Retinal pigment epithelial cell (primary cell): ENCODE data around the gene RGPD8.

ENCODE experiments used
- DNase-seq: peaks from one replicate; pipeline ENCODE4 v3.0.0-alpha.2; 2010; ENCODE audit warnings: low read depth
- H3K4me3 ChIP-seq: 2 replicates; pipeline ENCODE4 v1.5.1; 2011; ENCODE audit warnings: mild to moderate bottlenecking, low read length, control low read depth, moderate library complexity
- TF ChIP-seq, protein P1 (sequence below): conservative IDR thresholded peaks from 2 replicates; pipeline ENCODE4 v1.5.1; 2011; ENCODE audit warnings: low read depth, low read length, control low read depth, inconsistent platforms

Gene RGPD8

DNA sequence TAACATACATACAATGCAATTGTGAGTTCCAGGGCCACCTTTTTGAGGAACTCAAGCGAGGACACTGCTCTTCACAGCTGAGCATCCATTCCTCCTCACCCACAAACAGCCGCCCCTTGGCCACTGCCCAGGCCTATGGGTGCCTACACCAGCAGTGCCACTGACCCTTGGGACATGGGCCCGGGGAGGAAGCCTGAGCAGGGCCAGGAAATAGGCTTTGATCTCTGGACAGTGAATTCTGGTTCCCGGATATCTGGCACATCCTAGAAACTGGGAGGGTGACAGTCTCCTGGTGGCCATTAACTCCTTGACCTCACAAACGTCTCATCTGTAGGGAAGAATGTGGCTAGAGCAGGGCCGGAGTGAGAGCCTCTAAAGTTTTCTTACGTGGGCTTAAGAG is 43.0 kb upstream of the RGPD8 start:
- DNase-seq: no peak
- H3K4me3 ChIP-seq: no peak overlapping the region
- TF ChIP-seq, protein P1, sequence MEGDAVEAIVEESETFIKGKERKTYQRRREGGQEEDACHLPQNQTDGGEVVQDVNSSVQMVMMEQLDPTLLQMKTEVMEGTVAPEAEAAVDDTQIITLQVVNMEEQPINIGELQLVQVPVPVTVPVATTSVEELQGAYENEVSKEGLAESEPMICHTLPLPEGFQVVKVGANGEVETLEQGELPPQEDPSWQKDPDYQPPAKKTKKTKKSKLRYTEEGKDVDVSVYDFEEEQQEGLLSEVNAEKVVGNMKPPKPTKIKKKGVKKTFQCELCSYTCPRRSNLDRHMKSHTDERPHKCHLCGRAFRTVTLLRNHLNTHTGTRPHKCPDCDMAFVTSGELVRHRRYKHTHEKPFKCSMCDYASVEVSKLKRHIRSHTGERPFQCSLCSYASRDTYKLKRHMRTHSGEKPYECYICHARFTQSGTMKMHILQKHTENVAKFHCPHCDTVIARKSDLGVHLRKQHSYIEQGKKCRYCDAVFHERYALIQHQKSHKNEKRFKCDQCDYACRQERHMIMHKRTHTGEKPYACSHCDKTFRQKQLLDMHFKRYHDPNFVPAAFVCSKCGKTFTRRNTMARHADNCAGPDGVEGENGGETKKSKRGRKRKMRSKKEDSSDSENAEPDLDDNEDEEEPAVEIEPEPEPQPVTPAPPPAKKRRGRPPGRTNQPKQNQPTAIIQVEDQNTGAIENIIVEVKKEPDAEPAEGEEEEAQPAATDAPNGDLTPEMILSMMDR: no peak

DNA sequence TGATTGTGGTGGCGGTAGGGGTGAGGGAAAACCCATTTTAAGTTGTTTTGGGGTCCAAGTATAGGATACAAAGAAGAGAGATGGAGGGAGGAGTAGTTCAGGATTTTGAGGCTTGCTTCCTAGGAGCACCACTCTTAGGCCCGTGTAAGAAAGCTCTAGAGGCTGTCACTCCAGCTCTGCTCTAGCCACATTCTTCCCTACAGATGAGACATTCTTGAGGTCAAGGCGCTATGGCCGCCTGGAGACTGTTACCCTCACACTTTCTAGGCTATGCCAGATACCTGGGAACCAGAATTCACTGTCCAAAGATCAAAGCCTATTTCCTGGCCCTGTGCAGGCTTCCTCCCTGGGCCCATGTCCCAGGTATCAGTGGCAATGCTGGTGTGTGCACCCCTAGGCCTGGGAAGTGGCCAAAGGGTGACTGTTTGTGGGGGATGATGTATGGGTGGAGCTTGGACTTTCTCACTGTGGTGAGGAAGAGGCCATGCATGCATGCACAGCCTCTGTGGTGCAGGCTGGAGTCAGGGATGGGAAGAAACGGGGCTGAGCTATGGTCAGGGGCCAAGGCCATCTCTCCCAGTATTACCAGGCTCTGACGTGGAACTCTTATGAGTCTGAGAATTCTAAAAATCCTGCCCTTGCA is 41.5 kb upstream of the RGPD8 start:
- DNase-seq: no peak
- no peak overlapping the region for H3K4me3 ChIP-seq
- TF ChIP-seq, protein P1: no peak

DNA sequence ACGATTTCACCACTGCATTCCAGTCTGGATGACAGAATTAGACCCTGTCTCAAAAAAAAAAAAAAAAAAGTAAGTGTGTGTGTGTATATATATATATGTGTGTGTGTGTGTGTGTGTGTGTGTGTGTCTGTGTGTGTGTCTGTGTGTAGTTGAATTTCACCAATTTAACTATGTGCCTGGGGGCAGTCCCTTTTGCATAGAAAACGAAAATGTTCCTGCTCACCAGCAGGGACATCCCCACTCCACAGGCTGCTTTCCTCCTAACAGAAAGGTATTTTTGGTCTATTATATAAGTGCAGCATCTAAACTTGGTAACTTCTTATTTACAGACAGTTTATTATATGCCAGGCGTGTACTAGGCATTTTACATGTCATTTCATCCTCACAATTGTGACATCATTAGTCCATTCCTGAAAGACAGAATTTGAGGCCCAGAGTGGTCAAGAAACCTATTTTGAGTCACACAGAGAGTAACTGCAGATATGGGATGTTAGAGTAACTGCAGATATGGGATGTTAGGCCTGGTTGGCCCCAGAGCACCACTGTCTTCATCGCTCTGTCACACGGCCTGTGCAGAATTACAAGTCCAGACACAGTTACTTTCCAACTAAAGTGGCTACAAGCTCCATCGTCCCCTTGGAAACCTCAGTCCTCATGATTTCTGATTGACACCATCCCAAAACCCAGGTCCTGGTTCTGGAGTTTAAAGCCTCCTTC is 39.3 kb upstream of the RGPD8 start:
- no peak for DNase-seq
- H3K4me3 ChIP-seq: no peak overlapping the region
- TF ChIP-seq, protein P1: no peak

DNA sequence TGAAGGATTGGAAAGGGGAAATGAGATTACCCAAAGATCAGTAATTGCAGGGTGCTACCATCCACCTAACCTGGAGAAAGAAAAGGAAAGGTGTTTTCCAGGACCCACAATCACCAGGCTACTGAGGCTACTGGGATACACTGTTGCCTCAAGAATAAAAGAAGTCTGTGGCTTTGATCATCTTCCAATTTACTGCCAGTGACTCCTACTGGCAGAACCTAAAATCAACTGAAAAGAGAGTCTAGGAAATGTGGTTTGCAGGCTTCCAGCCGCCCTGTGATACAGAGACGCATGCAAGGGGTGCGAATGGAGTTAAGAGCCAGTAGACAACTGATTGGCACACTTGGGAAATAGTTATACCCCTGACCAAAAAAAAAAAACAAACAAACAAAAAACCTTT is 31.9 kb upstream of the RGPD8 start:
- H3K4me3 ChIP-seq: no peak overlapping the region
- TF ChIP-seq, protein P1: peak; percentile 30
- DNase-seq: no peak

DNA sequence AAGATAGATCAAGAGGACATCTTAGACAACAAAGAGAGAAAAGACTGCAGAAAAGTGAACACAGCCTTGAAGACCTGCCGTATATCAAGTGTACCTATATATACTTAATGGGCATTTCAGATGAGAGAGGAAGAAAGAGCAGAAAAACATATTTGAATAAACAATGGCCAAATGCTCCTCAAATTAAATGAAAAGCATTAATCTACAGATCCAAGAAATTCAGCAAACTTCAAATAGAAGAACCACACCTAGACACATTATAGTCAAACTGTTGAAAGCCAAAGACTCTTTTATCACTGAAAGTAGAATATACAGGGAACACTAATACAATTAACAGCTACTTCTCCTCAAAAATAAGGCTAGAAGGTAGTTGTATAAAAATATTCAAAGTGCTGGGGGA is 29.8 kb upstream of the RGPD8 start:
- no peak for DNase-seq
- no peak overlapping the region for H3K4me3 ChIP-seq
- TF ChIP-seq, protein P1: no peak

DNA sequence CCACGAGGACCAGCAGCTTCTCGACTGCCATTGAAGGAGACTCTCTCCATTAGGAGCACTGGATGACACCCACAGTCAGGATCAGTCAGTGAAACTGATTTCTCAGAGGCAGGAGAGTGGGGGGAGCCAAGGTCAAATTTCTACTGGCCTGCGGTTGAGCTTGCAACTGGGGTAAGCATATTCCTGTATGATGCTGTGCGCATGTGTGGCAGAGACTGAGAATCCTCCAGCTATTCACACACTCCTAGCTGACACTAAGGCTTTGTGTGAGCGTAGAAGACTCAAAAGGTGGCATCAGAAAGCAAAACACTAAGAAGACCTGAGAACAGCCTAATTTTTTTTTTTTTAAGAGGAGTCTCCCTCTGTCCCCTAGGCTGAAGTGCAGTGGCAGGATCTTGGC is 28.7 kb upstream of the RGPD8 start:
- DNase-seq: no peak
- H3K4me3 ChIP-seq: no peak overlapping the region
- TF ChIP-seq, protein P1: no peak

DNA sequence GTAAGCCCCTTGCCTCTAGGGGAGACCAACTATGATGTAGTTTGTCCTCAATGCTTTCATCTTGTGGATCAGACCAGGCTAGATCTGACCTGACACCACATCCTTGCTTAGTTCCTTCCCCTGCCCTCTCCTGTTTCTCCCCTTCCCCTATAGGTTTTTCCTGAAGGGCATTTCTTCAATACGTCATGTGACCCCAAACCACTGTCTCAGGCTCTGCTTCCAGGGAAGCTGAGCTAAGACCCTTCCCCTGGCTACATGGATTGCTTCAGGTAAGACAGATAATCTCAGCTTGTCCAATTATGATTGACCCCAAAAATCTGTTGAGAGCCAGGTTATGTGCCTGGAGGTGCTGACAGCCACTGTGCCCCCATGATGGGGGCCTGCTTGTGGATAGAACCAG is 25.9 kb upstream of the RGPD8 start:
- TF ChIP-seq, protein P1: no peak
- no peak overlapping the region for H3K4me3 ChIP-seq
- no peak for DNase-seq
